Muscle of leg (tissue), 11 donors: ENCODE measurements around the gene MTCL1. TPM values are rescaled to one million over a fixed set of nuclear protein-coding genes. Genes with fewer than 3 reads are reported as not detected.
A peak's percentile ranks its signal among the peaks of the same experiment; 100 is the strongest.

Experiments used
- DNase-seq: peaks from one replicate; pipeline ENCODE4 v3.0.0; 2013
- H3K27ac ChIP-seq: one replicate; pipeline ENCODE4 v1.5.1; 2013; ENCODE audit warnings: mild to moderate bottlenecking, low read length, control low read depth
- H3K27me3 ChIP-seq: one replicate; pipeline ENCODE4 v1.6.1; 2013; ENCODE audit warnings: low read length; ENCODE audit not compliant: control insufficient read depth, insufficient read depth
- H3K36me3 ChIP-seq: one replicate; pipeline ENCODE4 v1.6.1; 2013; ENCODE audit warnings: low read length; ENCODE audit not compliant: control insufficient read depth, insufficient read depth
- H3K4me1 ChIP-seq: one replicate; pipeline ENCODE4 v1.6.1; 2013; ENCODE audit warnings: low read length; ENCODE audit not compliant: control insufficient read depth, insufficient read depth
- H3K4me3 ChIP-seq: one replicate; pipeline ENCODE4 v1.5.1; 2013; ENCODE audit warnings: low read length, control low read depth
- H3K9me3 ChIP-seq: replicated peaks from 2 replicates; pipeline ENCODE4 v1.6.1; 2013; ENCODE audit warnings: low read depth, low read length; ENCODE audit not compliant: control insufficient read depth
- WGBS: methylation state at CpG from one replicate; pipeline ENCODE4 v1.1.5; 2013; ENCODE audit warnings: missing lambda C conversion rate; ENCODE audit not compliant: insufficient coverage; 5-methylcytosine and 5-hydroxymethylcytosine counted together
- polyA plus RNA-seq, 8 donors: library from polyadenylated mRNA; unstranded; fragments of 120-200 nt; gene quantifications; one replicate each; pipeline versions ENCODE4 v1.2.1 to v1.2.3, GENCODE V29; 2013; ENCODE audit warnings: inconsistent platforms in 1 of 8, low replicate concordance in 1 of 8; ENCODE audit not compliant: insufficient read length in 8 of 8, insufficient read depth in 1 of 8
- total RNA-seq: library from RNA; stranded (reverse); fragments of 120-200 nt; gene quantifications from one replicate; pipeline ENCODE4 v1.2.4, GENCODE V29; 2013

MTCL1 gene
- total and polyA plus RNA-seq, 9 donors: 14.9 to 45.4 (median 22.8) TPM

DNA sequence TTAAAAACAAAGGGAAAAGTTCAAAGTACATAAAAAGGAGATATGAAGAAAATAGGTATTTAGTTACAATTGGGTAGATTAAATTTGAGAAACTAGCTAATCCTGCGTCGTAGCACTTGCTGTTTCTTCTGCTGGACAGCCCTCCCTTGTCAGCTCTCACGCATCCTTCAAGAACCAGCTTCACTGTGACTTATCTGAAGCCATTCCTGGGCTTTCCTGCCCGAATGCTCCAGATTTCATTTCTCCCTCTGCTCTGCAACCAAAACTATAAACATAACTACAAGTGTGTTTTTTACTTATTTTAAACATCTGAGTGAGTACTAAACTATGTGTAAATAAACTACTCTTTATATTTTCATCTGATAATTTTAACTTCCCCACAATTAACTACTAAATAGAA, 149.2 kb downstream of the MTCL1 start:
- no peak overlapping the region for H3K27ac ChIP-seq
- no peaks in the 10 kb centered on the region for H3K36me3 ChIP-seq
- no peaks in the 10 kb centered on the region for H3K4me1 ChIP-seq
- no peak overlapping the region for H3K4me3 ChIP-seq
- H3K27me3 ChIP-seq: no peaks in the 10 kb centered on the region
- H3K9me3 ChIP-seq: no peaks in the 10 kb centered on the region
- 47% methylated on average over 3 of the region's 4 CpGs for WGBS
- DNase-seq: no peak

- 0% methylated on average over 1 of the region's 2 CpGs for WGBS
- peak; percentile 16 for DNase-seq
- H3K4me1 ChIP-seq: no peaks in the 10 kb centered on the region
- H3K27me3 ChIP-seq: no peaks in the 10 kb centered on the region
- no peak overlapping the region for H3K27ac ChIP-seq
- no peaks in the 10 kb centered on the region for H3K9me3 ChIP-seq
- no peak overlapping the region for H3K4me3 ChIP-seq
- H3K36me3 ChIP-seq: no peaks in the 10 kb centered on the region
Observed at GRCh38 chr18:8854962-8855361, 149.6 kb downstream of the MTCL1 start.

DNA sequence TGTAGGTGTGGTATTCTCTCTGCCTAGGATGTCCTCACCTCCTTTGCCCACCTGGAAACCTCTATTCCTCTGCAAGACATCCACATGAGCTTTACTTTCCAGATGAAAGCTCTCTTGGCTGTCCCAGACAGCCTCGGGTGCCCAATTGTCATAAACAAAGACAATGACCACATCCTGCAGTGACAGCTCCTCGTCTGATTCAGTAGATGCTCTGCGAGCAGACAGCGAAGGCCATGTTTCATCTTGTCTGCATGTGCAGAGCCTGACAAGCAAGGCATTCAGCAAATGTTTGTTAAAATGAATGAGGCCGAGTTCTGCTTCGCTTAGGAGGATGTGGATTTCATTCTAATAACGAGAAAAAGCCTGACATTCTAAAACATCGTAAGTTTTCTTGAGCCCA, 150.9 kb downstream of the MTCL1 start:
- H3K36me3 ChIP-seq: no peaks in the 10 kb centered on the region
- 77% methylated on average over 7 of the region's 8 CpGs for WGBS

DNA sequence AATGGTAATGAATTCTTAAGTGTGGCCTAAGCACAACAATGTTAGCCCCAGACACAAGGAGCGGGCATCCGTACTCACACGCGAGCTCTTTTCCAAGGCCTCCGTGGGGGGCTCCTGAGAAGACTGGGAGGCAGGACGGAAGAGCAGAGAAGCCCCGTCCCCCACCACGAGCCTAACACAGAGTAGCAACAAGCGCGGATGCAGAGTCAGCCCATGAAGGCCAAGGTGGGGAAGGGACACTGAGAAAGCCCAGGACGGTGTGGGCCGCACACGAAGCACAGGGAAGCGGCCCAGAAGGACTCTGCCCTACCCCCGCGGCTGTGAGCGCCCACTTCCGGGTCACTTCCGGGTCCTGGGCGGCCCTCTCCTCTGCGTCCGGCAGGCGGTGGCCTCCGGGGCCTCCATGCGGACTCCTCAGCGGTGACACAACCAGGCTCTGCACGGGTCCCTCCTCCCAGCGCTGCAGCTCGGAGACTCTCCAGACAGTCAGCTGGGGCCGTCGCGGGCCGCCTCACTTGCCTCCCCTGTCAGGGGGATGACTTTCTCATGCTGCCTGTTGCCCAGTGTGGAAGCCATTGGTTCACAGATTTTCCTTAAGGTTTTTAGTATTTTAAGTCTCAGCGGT, 151.5 kb downstream of the MTCL1 start:
- H3K27me3 ChIP-seq: no peaks in the 10 kb centered on the region
- H3K27ac ChIP-seq: no peak overlapping the region
- no peaks in the 10 kb centered on the region for H3K9me3 ChIP-seq
- H3K36me3 ChIP-seq: no peaks in the 10 kb centered on the region
- no peak for DNase-seq
- H3K4me1 ChIP-seq: no peaks in the 10 kb centered on the region
- WGBS: 89% methylated on average over 33 of the region's 34 CpGs
- H3K4me3 ChIP-seq: no peak overlapping the region

More for the DNA sequence above, 150.9 kb downstream of the MTCL1 start:
- H3K4me3 ChIP-seq: no peak overlapping the region
- no peaks in the 10 kb centered on the region for H3K27me3 ChIP-seq
- no peak for DNase-seq
- H3K27ac ChIP-seq: no peak overlapping the region
- no peaks in the 10 kb centered on the region for H3K4me1 ChIP-seq
- H3K9me3 ChIP-seq: no peaks in the 10 kb centered on the region

- WGBS: no CpG with 5 or more reads among the region's 4 CpGs
- H3K27me3 ChIP-seq: no peaks in the 10 kb centered on the region
- H3K4me3 ChIP-seq: no peak overlapping the region
- no peaks in the 10 kb centered on the region for H3K9me3 ChIP-seq
- no peak overlapping the region for H3K27ac ChIP-seq
- H3K4me1 ChIP-seq: no peaks in the 10 kb centered on the region
- no peak for DNase-seq
- no peaks in the 10 kb centered on the region for H3K36me3 ChIP-seq
Observed at GRCh38 chr18:8857806-8858205, 152.4 kb downstream of the MTCL1 start.

GRCh38 chr18:8858888-8859511, 153.6 kb downstream of the MTCL1 start:
- Histone ChIP-seq H3K4me1 (no peaks in the 10 kb centered on the region), H3K9me3 (no peaks in the 10 kb centered on the region), H3K27me3 (no peaks in the 10 kb centered on the region), H3K36me3 (no peaks in the 10 kb centered on the region), H3K27ac (no peak overlapping the region), H3K4me3 (no peak overlapping the region)
- peak; percentile 26 for DNase-seq
- 60% methylated on average over 1 of the region's 1 CpG for WGBS

GRCh38 chr18:8860845-8861642, 155.7 kb downstream of the MTCL1 start:
- no peak for DNase-seq
- Histone ChIP-seq H3K36me3 (no peaks in the 10 kb centered on the region), H3K27me3 (no peaks in the 10 kb centered on the region), H3K4me3 (no peak overlapping the region), H3K27ac (no peak overlapping the region), H3K4me1 (no peaks in the 10 kb centered on the region), H3K9me3 (no peaks in the 10 kb centered on the region)
- WGBS: 86% methylated on average over 1 of the region's 6 CpGs

DNA sequence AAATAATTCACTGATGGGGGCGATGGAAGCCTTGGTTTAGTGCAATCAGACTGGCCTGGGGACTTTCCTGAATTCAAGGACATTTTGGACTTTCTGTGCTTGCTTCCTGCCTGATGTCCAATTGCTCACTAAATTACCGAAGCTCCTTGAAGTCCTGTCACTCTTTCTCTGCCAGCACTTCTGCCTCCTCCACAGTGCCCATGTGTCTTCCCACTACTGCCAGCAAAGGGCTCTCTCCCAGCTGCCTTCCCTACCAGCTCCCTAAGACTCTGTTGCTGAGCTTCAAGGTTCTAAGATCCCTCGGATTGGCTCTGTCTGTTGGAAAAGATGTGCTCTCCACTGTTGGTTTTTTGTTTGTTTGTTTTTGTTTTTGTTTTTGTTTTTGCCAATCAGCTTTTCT, 158.1 kb downstream of the MTCL1 start:
- Histone ChIP-seq H3K9me3 (no peaks in the 10 kb centered on the region), H3K36me3 (no peaks in the 10 kb centered on the region), H3K27me3 (no peaks in the 10 kb centered on the region), H3K4me1 (no peaks in the 10 kb centered on the region), H3K4me3 (no peak overlapping the region), H3K27ac (no peak overlapping the region)
- no peak for DNase-seq
- 92% methylated on average over 2 of the region's 3 CpGs for WGBS

DNA sequence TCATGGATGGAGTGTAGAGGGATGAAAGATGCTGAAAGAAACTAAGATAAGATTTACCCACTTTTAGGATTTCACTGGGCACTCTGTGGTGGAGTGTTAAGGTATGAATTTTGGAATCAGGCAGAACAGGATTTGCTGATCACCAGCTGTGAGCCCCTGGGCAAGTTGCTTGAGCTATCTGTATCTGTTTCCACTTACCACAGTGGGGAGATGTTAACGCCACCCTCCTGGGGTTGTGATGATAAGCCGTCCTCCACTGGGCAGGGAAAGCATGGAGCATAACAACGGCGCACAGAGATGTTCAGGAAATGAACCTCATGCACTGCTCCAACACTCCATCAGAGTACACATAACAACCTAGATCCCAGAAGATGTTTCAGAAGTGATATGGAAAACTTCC, 160.6 kb downstream of the MTCL1 start:
- no peaks in the 10 kb centered on the region for H3K9me3 ChIP-seq
- 71% methylated on average over 1 of the region's 4 CpGs for WGBS
- no peaks in the 10 kb centered on the region for H3K27me3 ChIP-seq
- H3K4me3 ChIP-seq: no peak overlapping the region
- no peaks in the 10 kb centered on the region for H3K36me3 ChIP-seq
- H3K4me1 ChIP-seq: no peaks in the 10 kb centered on the region
- DNase-seq: no peak
- no peak overlapping the region for H3K27ac ChIP-seq

GRCh38 chr18:8866679-8867078, 161.3 kb downstream of the MTCL1 start:
- Histone ChIP-seq H3K36me3 (no peaks in the 10 kb centered on the region), H3K4me1 (no peaks in the 10 kb centered on the region), H3K27me3 (no peaks in the 10 kb centered on the region), H3K27ac (no peak overlapping the region), H3K9me3 (no peaks in the 10 kb centered on the region), H3K4me3 (no peak overlapping the region)
- WGBS: no CpG with 5 or more reads among the region's 1 CpG
- DNase-seq: no peak
